ENCODE results near the gene NDUFS6. TPM values are rescaled to one million over a fixed set of nuclear protein-coding genes. Genes with fewer than 3 reads are reported as not detected.

Gene NDUFS6
- total RNA-seq, 4 donors from 2014 or later = 22.0 to 86.9 (median 49.7) TPM

DNA sequence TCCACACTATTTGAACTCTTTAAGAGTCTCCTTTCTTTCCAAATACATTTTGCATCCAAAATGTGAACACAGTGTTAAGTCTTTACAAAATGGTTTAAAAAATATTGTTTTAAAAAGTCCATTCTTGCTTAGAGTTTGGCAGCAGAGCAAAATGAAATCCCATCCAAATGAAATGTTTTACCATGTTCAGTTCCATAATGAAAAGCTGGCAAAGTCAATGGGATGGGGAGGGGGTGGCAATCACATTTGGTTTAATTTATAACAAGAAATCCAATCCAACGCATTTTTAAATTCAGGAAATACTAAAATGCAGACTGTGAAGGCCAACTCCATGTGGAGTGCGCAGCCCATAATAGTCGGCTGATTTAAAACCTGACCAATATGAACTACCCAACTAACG is 41.0 kb upstream of the NDUFS6 start:
- intact Hi-C loops (cut with DNase I; ENCODE audit: low total_unique reads) = no loop called here
- TF ChIP-seq, protein P1, sequence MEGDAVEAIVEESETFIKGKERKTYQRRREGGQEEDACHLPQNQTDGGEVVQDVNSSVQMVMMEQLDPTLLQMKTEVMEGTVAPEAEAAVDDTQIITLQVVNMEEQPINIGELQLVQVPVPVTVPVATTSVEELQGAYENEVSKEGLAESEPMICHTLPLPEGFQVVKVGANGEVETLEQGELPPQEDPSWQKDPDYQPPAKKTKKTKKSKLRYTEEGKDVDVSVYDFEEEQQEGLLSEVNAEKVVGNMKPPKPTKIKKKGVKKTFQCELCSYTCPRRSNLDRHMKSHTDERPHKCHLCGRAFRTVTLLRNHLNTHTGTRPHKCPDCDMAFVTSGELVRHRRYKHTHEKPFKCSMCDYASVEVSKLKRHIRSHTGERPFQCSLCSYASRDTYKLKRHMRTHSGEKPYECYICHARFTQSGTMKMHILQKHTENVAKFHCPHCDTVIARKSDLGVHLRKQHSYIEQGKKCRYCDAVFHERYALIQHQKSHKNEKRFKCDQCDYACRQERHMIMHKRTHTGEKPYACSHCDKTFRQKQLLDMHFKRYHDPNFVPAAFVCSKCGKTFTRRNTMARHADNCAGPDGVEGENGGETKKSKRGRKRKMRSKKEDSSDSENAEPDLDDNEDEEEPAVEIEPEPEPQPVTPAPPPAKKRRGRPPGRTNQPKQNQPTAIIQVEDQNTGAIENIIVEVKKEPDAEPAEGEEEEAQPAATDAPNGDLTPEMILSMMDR (IDR thresholded peaks at IDR 0.05) = no peak
- TF ChIP-seq POLR2A (IDR thresholded peaks at IDR 0.05) = no peak
- no peak overlapping the region for H3K4me3 ChIP-seq (ENCODE audit: low read depth, poor library complexity, severe bottlenecking)
- 67 to 70% methylated on average over 4 of the region's 4 CpGs for WGBS, 2 donors
- no peak for DNase-seq (ENCODE audit: low spot score in 2 of 2)

DNA sequence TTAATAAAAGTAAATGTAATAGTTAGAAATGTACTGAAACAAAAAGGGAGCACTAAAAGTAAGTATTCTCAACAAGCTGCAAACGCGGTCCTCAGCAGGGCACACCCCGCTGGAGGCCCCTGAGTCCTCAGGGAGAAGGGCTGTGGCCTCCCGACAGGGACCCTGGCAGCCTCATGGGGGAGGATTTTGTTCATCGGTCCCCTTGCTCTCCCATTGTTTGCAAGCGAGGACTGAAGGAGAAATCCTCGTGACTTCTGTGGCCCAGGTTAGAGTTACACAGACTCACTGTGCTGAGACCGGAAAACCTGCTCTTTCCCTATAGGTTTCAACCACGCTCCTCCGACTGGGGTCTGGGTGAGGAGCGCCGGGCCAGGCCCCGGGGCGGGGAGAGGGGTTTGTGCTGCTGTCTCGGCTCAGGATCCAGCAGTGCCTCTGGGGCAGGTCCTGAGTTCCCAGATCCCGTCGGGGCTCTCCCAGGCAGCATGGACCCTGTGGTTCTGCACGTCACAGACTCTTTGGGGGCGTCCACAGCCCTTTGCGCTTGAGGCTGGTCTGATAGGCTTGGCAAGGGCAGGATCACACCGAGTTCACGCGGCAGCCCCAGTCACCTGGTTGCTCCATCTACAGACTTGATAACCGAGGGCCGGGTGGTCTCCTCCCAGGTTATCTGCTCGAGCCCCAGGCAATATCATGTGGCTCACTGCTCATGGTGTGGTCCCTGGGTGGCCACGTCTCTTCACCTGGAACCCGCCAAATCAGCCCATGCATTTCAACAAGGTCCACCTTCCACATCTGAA is 40.4 kb upstream of the NDUFS6 start:
- intact Hi-C loops (cut with DNase I; ENCODE audit: low total_unique reads) = no loop called here
- WGBS, 2 donors = 62 to 73% methylated on average over 22 to 27 of the region's 28 CpGs
- DNase-seq (ENCODE audit: low spot score in 2 of 2) = peak in 1 of 2 donors; percentile 79
- no peak for TF ChIP-seq POLR2A (IDR thresholded peaks at IDR 0.05)
- TF ChIP-seq, protein P1 (IDR thresholded peaks at IDR 0.05) = no peak
- no peak overlapping the region for H3K4me3 ChIP-seq (ENCODE audit: low read depth, poor library complexity, severe bottlenecking)

DNA sequence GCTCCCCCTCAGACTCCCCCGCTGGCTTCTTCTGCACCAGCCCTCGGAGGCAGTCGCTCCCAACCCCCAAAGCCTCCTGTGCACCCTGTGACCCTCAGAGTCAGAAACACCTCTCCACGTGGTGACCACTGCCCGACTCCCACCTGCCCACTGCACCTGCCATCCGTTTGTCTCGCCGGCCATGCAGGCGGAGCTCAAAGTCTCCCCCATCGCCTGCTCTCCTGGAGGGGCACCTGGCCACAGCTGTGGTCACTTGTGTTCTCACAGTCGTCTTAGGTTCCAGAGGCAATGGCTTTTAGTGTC is 39.8 kb upstream of the NDUFS6 start:
- intact Hi-C loops (cut with DNase I; ENCODE audit: low total_unique reads) = no loop called here
- 89 to 90% methylated on average over 11 of the region's 11 CpGs for WGBS, 2 donors
- H3K4me3 ChIP-seq (ENCODE audit: low read depth, poor library complexity, severe bottlenecking) = no peak overlapping the region
- peak in 1 of 2 donors; percentile 78 for DNase-seq (ENCODE audit: low spot score in 2 of 2)
- TF ChIP-seq, protein P1 (IDR thresholded peaks at IDR 0.05) = no peak
- TF ChIP-seq POLR2A (IDR thresholded peaks at IDR 0.05) = no peak

DNA sequence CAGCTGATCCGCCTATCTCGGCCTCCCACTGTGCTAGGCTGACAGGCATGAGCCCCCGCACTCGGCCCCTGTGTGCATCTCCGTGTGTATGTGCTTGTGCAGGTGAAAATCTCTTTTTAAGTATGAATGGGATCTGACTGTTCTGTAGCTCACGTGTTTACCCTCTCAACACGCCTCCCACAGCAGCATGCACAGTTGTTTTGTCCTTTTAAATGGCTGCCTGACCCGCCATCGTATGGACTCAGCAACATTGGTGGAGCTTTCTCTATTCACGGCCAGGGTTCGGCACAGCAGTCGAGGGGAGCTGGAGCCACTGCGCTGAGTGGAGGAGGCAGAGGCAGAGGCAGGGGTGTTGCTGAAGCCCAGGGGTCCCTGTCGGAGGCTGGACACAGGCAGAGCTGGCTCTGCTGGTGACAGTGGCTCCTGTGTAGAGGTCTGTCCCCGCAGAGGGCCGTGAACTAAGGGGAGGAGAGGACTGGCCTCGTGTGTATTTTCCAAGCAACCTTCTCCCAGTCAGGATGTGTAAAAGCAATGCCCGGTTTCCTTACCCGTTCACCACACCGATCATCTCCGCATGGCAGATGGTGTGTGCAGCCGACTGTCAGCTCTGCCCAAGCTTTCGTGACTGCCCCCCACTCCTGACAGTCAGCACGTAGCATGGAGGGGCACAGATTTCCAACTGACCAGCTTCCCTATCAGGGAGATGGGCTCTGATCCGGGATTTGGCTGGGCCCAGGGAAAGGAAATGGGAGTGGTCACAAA is 38.9 kb upstream of the NDUFS6 start:
- no peak overlapping the region for H3K4me3 ChIP-seq (ENCODE audit: low read depth, poor library complexity, severe bottlenecking)
- intact Hi-C loops (cut with DNase I; ENCODE audit: low total_unique reads) = no loop called here
- TF ChIP-seq POLR2A (IDR thresholded peaks at IDR 0.05) = no peak
- TF ChIP-seq, protein P1 (IDR thresholded peaks at IDR 0.05) = no peak
- DNase-seq (ENCODE audit: low spot score in 2 of 2) = peak in 1 of 2 donors; percentile 59
- WGBS, 2 donors = 84 to 88% methylated on average over 25 of the region's 25 CpGs

DNA sequence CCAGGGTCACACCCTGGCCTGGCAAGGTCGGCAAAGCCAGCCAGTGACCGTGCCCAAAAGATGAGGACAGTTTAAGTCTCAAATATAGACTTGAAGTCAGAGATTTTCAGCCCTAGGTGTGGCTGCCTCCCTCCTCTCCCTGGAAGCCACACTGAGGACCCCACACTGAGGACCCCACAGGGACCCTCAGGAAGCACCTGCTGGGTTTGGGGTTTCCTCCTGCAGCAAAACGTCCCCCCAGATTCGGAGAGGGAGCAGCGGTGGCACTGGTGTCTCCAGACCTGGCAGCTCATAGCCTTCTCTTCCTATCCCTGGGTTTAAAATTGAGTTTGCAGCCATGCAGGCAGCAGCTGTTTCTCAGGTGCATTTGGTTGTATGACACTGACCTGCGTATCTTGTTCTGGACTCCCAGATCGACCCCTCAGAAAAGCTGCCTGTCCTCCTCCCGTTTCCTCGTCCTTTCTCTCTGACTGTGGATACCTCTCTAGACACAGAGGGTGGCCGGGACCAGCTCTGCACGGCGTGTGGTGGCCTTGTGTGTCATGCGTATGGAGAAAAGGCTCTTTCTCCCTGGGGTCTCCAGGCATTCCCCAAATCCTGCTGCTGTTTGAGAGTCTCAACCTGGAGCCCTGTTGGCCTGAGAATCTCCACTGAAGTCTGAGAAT is 38.2 kb upstream of the NDUFS6 start:
- H3K4me3 ChIP-seq (ENCODE audit: low read depth, poor library complexity, severe bottlenecking) = no peak overlapping the region
- peak in 1 of 2 donors; percentile 71 for DNase-seq (ENCODE audit: low spot score in 2 of 2)
- TF ChIP-seq POLR2A (IDR thresholded peaks at IDR 0.05) = no peak
- TF ChIP-seq, protein P1 (IDR thresholded peaks at IDR 0.05) = no peak
- intact Hi-C loops (cut with DNase I; ENCODE audit: low total_unique reads) = no loop called here
- WGBS, 2 donors = 77 to 82% methylated on average over 13 of the region's 13 CpGs

All from lower leg skin (tissue), 4 donors.